Measurements from ENCODE around the gene POC5. TPM values are rescaled to one million over a fixed set of nuclear protein-coding genes. Genes with fewer than 3 reads are reported as not detected.

Gene POC5
- total and polyA plus RNA-seq, 2 experiments from 2014 or later, result 16.2 to 25.9 TPM

- no peak overlapping the region for H3K27ac ChIP-seq (ENCODE audit: low read depth)
- no peaks in the 10 kb centered on the region for H3F3A ChIP-seq (replicated peaks; ENCODE audit: low read depth)
- no peaks in the 10 kb centered on the region for H3K79me2 ChIP-seq (replicated peaks; ENCODE audit: insufficient read depth)
- no peaks in the 10 kb centered on the region for H4K20me1 ChIP-seq (replicated peaks; ENCODE audit: insufficient read depth)
- Mint-ChIP-seq H3K4me1 (peaks cover 2% of the 10 kb centered on the region; the same call in 1 of the 3 replicates), H3K27ac (no peak overlapping the region), H3K4me3 (no peak overlapping the region), H3K9me3 (no peaks in the 10 kb centered on the region), H3K36me3 (ENCODE audit: low read depth) (no peaks in the 10 kb centered on the region), H3K27me3 (ENCODE audit: insufficient read depth, low read depth, poor library complexity) (no peaks in the 10 kb centered on the region)
- no peaks in the 10 kb centered on the region for H3K36me3 ChIP-seq (ENCODE audit: insufficient read depth)
- no peaks in the 10 kb centered on the region for H3K9me2 ChIP-seq (ENCODE audit: insufficient read depth)
- no peak overlapping the region for H2AFZ ChIP-seq
- no peaks in the 10 kb centered on the region for H3K27me3 ChIP-seq (ENCODE audit: insufficient read depth)
- TF ChIP-seq CTCF (conservative IDR thresholded peaks at IDR 0.05; ENCODE audit: low read depth in 2 of 2) (no peak), STAT1 (IDR thresholded peaks at IDR 0.05; ENCODE audit: unreplicated experiment) (no peak), EZH2 (IDR thresholded peaks at IDR 0.05; ENCODE audit: low read depth, unreplicated experiment) (no peak), NANOG (IDR thresholded peaks at IDR 0.05; ENCODE audit: borderline replicate concordance) (no peak), JUNB (IDR thresholded peaks at IDR 0.05; ENCODE audit: unreplicated experiment) (no peak), CREB1 (CRISPR knock-in tag; IDR thresholded peaks at IDR 0.05; ENCODE audit: low read depth) (no peak), EZH2phosphoT487 (IDR thresholded peaks at IDR 0.05; ENCODE audit: unreplicated experiment) (no peak), POLR2AphosphoS5 (IDR thresholded peaks at IDR 0.05; ENCODE audit: low read depth) (no peak), ZNF331 (CRISPR knock-in tag; IDR thresholded peaks at IDR 0.05; ENCODE audit: low read depth) (no peak), ZNF114 (CRISPR knock-in tag; IDR thresholded peaks at IDR 0.05) (no peak)
- TF ChIP-seq, protein P1, sequence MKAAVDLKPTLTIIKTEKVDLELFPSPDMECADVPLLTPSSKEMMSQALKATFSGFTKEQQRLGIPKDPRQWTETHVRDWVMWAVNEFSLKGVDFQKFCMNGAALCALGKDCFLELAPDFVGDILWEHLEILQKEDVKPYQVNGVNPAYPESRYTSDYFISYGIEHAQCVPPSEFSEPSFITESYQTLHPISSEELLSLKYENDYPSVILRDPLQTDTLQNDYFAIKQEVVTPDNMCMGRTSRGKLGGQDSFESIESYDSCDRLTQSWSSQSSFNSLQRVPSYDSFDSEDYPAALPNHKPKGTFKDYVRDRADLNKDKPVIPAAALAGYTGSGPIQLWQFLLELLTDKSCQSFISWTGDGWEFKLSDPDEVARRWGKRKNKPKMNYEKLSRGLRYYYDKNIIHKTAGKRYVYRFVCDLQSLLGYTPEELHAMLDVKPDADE (IDR thresholded peaks at IDR 0.05), result no peak
- TF ChIP-seq, protein P2, sequence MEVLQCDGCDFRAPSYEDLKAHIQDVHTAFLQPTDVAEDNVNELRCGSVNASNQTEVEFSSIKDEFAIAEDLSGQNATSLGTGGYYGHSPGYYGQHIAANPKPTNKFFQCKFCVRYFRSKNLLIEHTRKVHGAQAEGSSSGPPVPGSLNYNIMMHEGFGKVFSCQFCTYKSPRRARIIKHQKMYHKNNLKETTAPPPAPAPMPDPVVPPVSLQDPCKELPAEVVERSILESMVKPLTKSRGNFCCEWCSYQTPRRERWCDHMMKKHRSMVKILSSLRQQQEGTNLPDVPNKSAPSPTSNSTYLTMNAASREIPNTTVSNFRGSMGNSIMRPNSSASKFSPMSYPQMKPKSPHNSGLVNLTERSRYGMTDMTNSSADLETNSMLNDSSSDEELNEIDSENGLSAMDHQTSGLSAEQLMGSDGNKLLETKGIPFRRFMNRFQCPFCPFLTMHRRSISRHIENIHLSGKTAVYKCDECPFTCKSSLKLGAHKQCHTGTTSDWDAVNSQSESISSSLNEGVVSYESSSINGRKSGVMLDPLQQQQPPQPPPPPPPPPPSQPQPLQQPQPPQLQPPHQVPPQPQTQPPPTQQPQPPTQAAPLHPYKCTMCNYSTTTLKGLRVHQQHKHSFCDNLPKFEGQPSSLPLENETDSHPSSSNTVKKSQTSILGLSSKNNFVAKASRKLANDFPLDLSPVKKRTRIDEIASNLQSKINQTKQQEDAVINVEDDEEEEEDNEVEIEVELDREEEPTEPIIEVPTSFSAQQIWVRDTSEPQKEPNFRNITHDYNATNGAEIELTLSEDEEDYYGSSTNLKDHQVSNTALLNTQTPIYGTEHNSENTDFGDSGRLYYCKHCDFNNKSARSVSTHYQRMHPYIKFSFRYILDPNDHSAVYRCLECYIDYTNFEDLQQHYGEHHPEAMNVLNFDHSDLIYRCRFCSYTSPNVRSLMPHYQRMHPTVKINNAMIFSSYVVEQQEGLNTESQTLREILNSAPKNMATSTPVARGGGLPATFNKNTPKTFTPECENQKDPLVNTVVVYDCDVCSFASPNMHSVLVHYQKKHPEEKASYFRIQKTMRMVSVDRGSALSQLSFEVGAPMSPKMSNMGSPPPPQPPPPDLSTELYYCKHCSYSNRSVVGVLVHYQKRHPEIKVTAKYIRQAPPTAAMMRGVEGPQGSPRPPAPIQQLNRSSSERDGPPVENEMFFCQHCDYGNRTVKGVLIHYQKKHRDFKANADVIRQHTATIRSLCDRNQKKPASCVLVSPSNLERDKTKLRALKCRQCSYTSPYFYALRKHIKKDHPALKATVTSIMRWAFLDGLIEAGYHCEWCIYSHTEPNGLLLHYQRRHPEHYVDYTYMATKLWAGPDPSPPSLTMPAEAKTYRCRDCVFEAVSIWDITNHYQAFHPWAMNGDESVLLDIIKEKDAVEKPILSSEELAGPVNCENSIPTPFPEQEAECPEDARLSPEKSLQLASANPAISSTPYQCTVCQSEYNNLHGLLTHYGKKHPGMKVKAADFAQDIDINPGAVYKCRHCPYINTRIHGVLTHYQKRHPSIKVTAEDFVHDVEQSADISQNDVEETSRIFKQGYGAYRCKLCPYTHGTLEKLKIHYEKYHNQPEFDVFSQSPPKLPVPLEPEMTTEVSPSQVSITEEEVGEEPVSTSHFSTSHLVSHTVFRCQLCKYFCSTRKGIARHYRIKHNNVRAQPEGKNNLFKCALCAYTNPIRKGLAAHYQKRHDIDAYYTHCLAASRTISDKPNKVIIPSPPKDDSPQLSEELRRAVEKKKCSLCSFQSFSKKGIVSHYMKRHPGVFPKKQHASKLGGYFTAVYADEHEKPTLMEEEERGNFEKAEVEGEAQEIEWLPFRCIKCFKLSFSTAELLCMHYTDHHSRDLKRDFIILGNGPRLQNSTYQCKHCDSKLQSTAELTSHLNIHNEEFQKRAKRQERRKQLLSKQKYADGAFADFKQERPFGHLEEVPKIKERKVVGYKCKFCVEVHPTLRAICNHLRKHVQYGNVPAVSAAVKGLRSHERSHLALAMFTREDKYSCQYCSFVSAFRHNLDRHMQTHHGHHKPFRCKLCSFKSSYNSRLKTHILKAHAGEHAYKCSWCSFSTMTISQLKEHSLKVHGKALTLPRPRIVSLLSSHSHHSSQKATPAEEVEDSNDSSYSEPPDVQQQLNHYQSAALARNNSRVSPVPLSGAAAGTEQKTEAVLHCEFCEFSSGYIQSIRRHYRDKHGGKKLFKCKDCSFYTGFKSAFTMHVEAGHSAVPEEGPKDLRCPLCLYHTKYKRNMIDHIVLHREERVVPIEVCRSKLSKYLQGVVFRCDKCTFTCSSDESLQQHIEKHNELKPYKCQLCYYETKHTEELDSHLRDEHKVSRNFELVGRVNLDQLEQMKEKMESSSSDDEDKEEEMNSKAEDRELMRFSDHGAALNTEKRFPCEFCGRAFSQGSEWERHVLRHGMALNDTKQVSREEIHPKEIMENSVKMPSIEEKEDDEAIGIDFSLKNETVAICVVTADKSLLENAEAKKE (CRISPR knock-in tag; IDR thresholded peaks at IDR 0.05), result no peak
- TF ChIP-seq, protein P3, sequence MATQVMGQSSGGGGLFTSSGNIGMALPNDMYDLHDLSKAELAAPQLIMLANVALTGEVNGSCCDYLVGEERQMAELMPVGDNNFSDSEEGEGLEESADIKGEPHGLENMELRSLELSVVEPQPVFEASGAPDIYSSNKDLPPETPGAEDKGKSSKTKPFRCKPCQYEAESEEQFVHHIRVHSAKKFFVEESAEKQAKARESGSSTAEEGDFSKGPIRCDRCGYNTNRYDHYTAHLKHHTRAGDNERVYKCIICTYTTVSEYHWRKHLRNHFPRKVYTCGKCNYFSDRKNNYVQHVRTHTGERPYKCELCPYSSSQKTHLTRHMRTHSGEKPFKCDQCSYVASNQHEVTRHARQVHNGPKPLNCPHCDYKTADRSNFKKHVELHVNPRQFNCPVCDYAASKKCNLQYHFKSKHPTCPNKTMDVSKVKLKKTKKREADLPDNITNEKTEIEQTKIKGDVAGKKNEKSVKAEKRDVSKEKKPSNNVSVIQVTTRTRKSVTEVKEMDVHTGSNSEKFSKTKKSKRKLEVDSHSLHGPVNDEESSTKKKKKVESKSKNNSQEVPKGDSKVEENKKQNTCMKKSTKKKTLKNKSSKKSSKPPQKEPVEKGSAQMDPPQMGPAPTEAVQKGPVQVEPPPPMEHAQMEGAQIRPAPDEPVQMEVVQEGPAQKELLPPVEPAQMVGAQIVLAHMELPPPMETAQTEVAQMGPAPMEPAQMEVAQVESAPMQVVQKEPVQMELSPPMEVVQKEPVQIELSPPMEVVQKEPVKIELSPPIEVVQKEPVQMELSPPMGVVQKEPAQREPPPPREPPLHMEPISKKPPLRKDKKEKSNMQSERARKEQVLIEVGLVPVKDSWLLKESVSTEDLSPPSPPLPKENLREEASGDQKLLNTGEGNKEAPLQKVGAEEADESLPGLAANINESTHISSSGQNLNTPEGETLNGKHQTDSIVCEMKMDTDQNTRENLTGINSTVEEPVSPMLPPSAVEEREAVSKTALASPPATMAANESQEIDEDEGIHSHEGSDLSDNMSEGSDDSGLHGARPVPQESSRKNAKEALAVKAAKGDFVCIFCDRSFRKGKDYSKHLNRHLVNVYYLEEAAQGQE (IDR thresholded peaks at IDR 0.05; ENCODE audit: unreplicated experiment), result no peak
- ATAC-seq, result no peak
- H3K4me2 ChIP-seq, result no peak overlapping the region
- H3K4me1 ChIP-seq (ENCODE audit: insufficient read depth), result no peaks in the 10 kb centered on the region
- DNase-seq (ENCODE audit: low spot score), result no peak
- no peak overlapping the region for H3K4me3 ChIP-seq
These were observed 86.4 kb downstream of the POC5 start for GRCh38 chr5:75630875-75631274.

Data from GM23338 (cell line).